GM12878 (cell line): Measurements from ENCODE around the gene NPM1. TPM values are rescaled to one million over a fixed set of nuclear protein-coding genes. Genes with fewer than 3 reads are reported as not detected.

Experiments
- ATAC-seq: fragments of 200-7000 bp; cut with Tn5 transposase; 3 replicates; pipeline ENCODE4 v1.9.1; 2020; ENCODE audit warnings: mild to moderate bottlenecking, moderate library complexity
- BruUV-seq: library from RNA; stranded (reverse); fragments of 400-500 nt; replicated peaks from 2 replicates; lab custom pipeline; 2021; lab: Mats Ljungman, UMichigan
- CTCF ChIA-PET: fragments of 300-600 bp; sonication (Branson Sonifier 250); formaldehyde crosslinking; extraction: SDS; loops from one replicate; lab custom pipeline; 2021; ENCODE audit warnings: inconsistent platforms; lab: Yijun Ruan, JAX
- POLR2A ChIA-PET: fragments of 350-600 bp; formaldehyde crosslinking; extraction: SDS; loops from one replicate; lab custom pipeline; 2021; ENCODE audit warnings: inconsistent platforms; lab: Charles Lee
- RAD21 ChIA-PET: fragments of 300-600 bp; sonication (Branson Sonifier 250); formaldehyde crosslinking; loops from one replicate; lab custom pipeline; 2023; ENCODE audit warnings: antibody characterized with exemption; ENCODE audit not compliant: unreplicated experiment; lab: Charles Lee
- SMC1A ChIA-PET: fragments of 300-600 bp; sonication (Branson Sonifier 250); formaldehyde crosslinking; loops from one replicate; lab custom pipeline; 2023; ENCODE audit not compliant: unreplicated experiment, uncharacterized antibody; lab: Charles Lee
- DNase-seq: peaks from one replicate; pipeline ENCODE4 v3.0.0-alpha.2; 2011; ENCODE audit warnings: low read depth, low spot score
- FAIRE-seq: peaks from 3 replicates; lab custom pipeline; 2011; peaks lifted over from hg19 to GRCh38; lab: Jason Lieb, UNC
- H2AFZ ChIP-seq: 2 replicates; pipeline ENCODE4 v1.6.0; 2011; ENCODE audit warnings: low read depth, low read length, control low read depth; ENCODE audit not compliant: control insufficient read depth
- H3K27ac ChIP-seq: 2 replicates; pipeline ENCODE4 v1.5.1; 2011; ENCODE audit warnings: control low read depth; ENCODE audit not compliant: control insufficient read depth, insufficient read depth
- H3K27me3 ChIP-seq, 2 experiments: replicated peaks in 1 of 2; 2 replicates each; pipeline versions ENCODE4 v1.6.0 to v1.6.1; 2011; ENCODE audit warnings: low read length in 1 of 2; ENCODE audit not compliant: control insufficient read depth in 2 of 2, insufficient read depth in 2 of 2
- H3K36me3 ChIP-seq, 2 experiments: 2 replicates each; pipeline ENCODE4 v1.5.1; 2011; ENCODE audit warnings: low read length in 1 of 2; ENCODE audit not compliant: control insufficient read depth in 2 of 2, insufficient read depth in 2 of 2
- H3K4me1 ChIP-seq: 2 replicates; pipeline ENCODE4 v1.6.1; 2011; ENCODE audit warnings: mild to moderate bottlenecking, low read length, moderate library complexity, mixed read lengths; ENCODE audit not compliant: control insufficient read depth, insufficient read depth
- H3K4me2 ChIP-seq: 2 replicates; pipeline ENCODE4 v1.6.0; 2011; ENCODE audit warnings: control low read depth; ENCODE audit not compliant: control insufficient read depth, insufficient read depth
- H3K4me3 ChIP-seq: fragments of 200-600 bp; sonication (generic); 2 replicates; pipeline ENCODE4 v1.5.1; 2016
- H3K79me2 ChIP-seq: 2 replicates; pipeline ENCODE4 v1.6.0; 2011; ENCODE audit warnings: low read length; ENCODE audit not compliant: control insufficient read depth, insufficient read depth
- H3K9ac ChIP-seq: 2 replicates; pipeline ENCODE4 v1.8.0; 2011; ENCODE audit warnings: low read length, control low read depth, mixed read lengths; ENCODE audit not compliant: control insufficient read depth, insufficient read depth
- H3K9me3 ChIP-seq: replicated peaks from 3 replicates; pipeline ENCODE4 v1.5.1; 2011; ENCODE audit warnings: mild to moderate bottlenecking, low read length; ENCODE audit not compliant: control insufficient read depth, insufficient read depth
- H4K20me1 ChIP-seq: 2 replicates; pipeline ENCODE4 v1.6.0; 2011; ENCODE audit not compliant: control insufficient read depth, insufficient read depth
- ELK1 ChIP-seq: IDR thresholded peaks from 2 replicates; pipeline ENCODE4 v1.6.1; 2012; ENCODE audit warnings: low read depth, low read length, improper control_type of control experiment
- REST ChIP-seq: IDR thresholded peaks from 2 replicates; pipeline ENCODE4 v1.6.1; 2012; ENCODE audit warnings: mild to moderate bottlenecking, low read depth, low read length
- SMC3 ChIP-seq: IDR thresholded peaks from 2 replicates; pipeline ENCODE4 v1.6.1; 2011; ENCODE audit warnings: low read length, improper control_type of control experiment, borderline replicate concordance
- WGBS: methylation state at CpG from one replicate; pipeline ENCODE4 v1.1.6; 2016; ENCODE audit warnings: low lambda C conversion rate; ENCODE audit not compliant: insufficient replicate concordance, insufficient coverage; ENCODE audit errors: missing lambda C conversion rate; 5-methylcytosine and 5-hydroxymethylcytosine counted together
- in situ Hi-C: fragments of 300-500 bp; cut with MboI; formaldehyde crosslinking; loops from 9 replicates; pipeline ENCODE4 v1.14.3; 2018; ENCODE audit warnings: mixed read lengths
- intact Hi-C: fragments of 100-400 bp; cut with micrococcal nuclease; formaldehyde crosslinking; loops from one replicate; pipeline ENCODE4 v1.14.2; 2022; ENCODE audit not compliant: unreplicated experiment
- polyA plus RNA-seq, 11 experiments: library from polyadenylated mRNA; depleted of rRNA in 4 of 11; unstranded in 6 of 11; stranded (reverse) in 5 of 11; fragments of >200 nt; fragmentation: Nextera tagmentation in 4 of 11; fragmentation: Illumina TruSeq in 1 of 11; extraction: Ambion mirVana in 4 of 11; extraction: Trizol in 1 of 11; gene quantifications; 1 replicate in 1 of 11; 2 replicates in 10 of 11; pipeline versions ENCODE4 v1.2.1 to v1.2.3, GENCODE V29; 2011 to 2016; ENCODE audit warnings: inconsistent platforms in 2 of 11, missing spikeins in 2 of 11, low read depth in 1 of 11
- total RNA-seq, 4 experiments: library from RNA; depleted of rRNA in 3 of 4; stranded (reverse); fragments of >200 nt in 3 of 4; fragmentation: Illumina TruSeq in 1 of 4; extraction: Trizol in 1 of 4; gene quantifications; 2 replicates each; pipeline versions ENCODE4 v1.2.1 to v1.2.3, GENCODE V29; 2013 to 2021

The NPM1 gene
- total and polyA plus RNA-seq, 10 of the 15 experiments (the other 5 are each of a cell fraction or from before 2014, with no cell fraction given): 1,843 to 5,466 (median 2,866) TPM

- BruUV-seq: no TSS peak
- no peak for ATAC-seq
- POLR2A ChIA-PET: no interaction called here
Observed at GRCh38 chr5:171453988-171454387, 66.3 kb downstream of the NPM1 start.

More at GRCh38 chr5:171453988-171454387, 66.3 kb downstream of the NPM1 start:
- no peak overlapping the region for H3K9ac ChIP-seq
- no peak for TF ChIP-seq SMC3
- TF ChIP-seq ELK1: no peak
- TF ChIP-seq REST: no peak
- CTCF ChIA-PET: no interaction called here
- H2AFZ ChIP-seq: no peak overlapping the region
- intact Hi-C loops (no loop called here), in situ Hi-C loops (no loop called here)
- H3K36me3 ChIP-seq: no peaks in the 10 kb centered on the region
- no peak for DNase-seq
- H3K9me3 ChIP-seq: no peaks in the 10 kb centered on the region
- no peaks in the 10 kb centered on the region for H4K20me1 ChIP-seq
- no peak overlapping the region for H3K27ac ChIP-seq
- H3K4me1 ChIP-seq: no peaks in the 10 kb centered on the region
- RAD21 ChIA-PET: no interaction called here
- no peaks in the 10 kb centered on the region; a peak in 2 of 4 replicates for H3K27me3 ChIP-seq
- WGBS: 26% methylated on average over 2 of the region's 2 CpGs
- H3K4me2 ChIP-seq: no peak overlapping the region
- FAIRE-seq: no peak
- SMC1A ChIA-PET: no interaction called here
- no peak overlapping the region for H3K4me3 ChIP-seq
- H3K79me2 ChIP-seq: no peaks in the 10 kb centered on the region
